GM21360 (cell line): Measurements from ENCODE around the gene CDK17.
"Not testable (repeated sequence)": the region's sequence is repeated elsewhere in the genome, so short reads cannot be mapped to it uniquely, and the experiment has no call there.

Experiments
- ATAC-seq: cut with Tn5 transposase; IDR thresholded peaks from one replicate; pipeline ENCODE4 v1.9.1; 2021; ENCODE audit warnings: mild to moderate bottlenecking, moderate library complexity; ENCODE audit not compliant: unreplicated experiment

The CDK17 gene

DNA sequence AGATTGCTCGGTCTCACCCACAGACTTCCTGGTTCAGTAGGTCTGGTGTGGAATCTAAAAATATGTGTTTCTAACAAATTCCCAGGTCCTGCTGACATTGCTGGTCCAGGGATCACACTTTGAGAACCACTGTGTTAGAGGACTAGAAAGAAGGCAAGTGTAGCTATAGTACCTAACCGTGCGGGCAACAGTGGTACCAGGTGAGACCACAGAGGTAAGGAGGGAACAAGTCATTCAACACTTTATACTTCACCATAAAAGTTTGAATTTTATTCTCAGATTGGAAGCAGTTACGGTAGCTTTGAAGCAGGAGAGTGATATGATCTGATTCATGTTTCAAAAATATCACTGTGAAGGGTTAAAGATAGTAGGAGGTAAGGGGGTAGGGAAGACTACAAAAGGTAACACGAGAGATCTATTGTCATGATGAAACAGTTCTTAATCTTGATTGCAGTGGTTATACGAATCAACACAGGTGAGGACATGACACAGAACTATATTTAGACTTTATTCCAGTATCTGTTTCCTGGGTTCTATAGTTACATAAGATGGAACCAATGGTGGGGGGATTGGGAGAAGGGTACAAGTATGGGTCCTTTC is 73.5 kb downstream of the CDK17 start:
- ATAC-seq, result no peak

- no peak for ATAC-seq
Measured at GRCh38 chr12:96323906-96324305, 76.3 kb downstream of the CDK17 start.

- ATAC-seq, result no peak
Measured at GRCh38 chr12:96322720-96323119, 77.5 kb downstream of the CDK17 start.

- no peak for ATAC-seq
Measured at GRCh38 chr12:96321941-96322340, 78.3 kb downstream of the CDK17 start.

- ATAC-seq, result not testable (repeated sequence)
Measured at GRCh38 chr12:96317801-96318200, 82.4 kb downstream of the CDK17 start.

GRCh38 chr12:96315741-96316481 is 84.3 kb downstream of the CDK17 start:
- ATAC-seq, result not testable (repeated sequence)

DNA sequence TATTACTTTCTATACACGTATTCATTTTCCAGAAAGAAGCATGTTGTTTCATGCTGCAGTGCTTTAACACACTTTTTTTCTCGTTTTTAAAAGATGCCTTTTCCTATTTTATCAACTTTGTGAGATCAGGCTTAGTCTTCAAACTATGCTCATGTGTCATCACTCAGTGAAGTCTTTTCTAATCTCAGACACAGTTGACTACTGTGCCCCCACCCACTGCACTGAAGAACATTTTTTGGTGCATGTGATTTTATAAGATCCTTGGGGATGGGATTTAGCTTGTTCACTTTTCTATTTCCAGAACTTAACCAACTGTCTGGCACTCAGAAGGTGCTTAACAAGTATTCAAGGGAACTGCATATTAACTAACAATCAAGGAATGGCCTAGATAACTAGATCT is 85.5 kb downstream of the CDK17 start:
- no peak for ATAC-seq

DNA sequence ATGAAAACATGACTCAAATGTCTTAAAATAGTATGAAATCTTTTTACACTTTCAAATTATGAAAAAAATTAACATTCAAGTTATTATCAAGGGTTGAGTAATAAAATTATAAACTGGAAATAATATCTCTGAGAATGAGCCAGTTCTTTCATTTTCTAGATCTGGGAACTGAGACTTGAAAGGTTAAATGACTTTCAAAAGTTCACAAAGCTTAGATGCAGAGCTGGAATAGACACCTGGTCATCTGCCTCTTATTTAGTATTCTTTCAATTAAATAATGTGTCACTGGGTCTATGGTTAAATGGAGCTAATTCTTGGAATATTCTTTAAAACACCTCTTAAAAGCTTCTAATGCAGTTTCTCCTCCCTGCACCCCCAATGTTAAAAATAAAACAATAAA is 86.6 kb downstream of the CDK17 start:
- no peak for ATAC-seq

DNA sequence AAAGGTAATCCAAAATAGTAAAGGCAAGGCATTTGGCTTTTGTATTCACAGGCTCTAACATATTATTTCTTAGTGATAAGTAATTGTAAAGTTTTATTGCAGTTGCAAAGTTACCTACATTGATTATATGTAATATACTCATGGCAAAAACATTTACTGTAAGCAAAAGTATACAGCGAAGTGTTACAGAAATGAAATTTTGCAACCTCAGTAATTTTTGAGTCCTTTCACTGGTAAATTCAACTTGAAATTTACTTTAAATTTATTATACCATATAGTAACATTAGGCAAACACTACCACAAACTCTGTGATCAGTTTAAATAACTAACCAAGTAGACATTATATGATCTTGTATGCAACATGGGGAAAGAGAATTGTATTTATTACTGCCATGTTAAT is 89.0 kb downstream of the CDK17 start:
- ATAC-seq, result no peak

DNA sequence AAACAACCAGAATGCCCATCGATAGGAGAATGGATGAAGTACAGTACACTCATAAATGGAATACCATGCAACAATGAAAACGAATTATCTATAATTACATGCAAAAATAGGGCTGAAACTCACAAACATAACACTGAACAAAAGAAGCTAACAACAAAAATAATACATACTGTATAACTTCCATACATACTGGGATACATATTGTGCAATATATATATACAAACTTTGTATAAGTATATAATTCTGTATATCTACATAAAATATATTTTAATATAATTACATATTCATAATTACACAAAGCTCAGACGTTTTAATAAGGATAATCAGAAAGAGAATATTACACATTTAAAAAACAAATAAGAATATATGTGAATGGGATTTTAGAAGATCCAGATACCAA is 90.2 kb downstream of the CDK17 start:
- no peak for ATAC-seq

DNA sequence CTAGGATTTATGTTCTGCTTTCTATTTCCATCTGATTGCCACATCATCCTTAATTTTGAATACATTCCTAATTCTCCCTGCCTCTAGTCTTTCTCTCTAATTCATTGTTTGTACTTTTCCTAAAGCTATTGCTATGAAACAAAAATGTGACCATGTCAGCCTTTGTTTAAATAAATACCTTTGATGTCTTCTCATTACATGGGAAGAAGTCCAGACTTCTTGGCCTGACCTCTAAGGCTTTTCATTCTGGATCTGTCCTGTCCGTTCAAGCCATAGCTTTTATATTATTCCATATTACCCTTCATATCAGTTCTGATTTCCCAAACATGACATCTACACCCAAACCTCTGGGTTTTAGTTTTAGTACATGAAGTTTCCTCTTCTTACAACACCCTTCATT is 91.4 kb downstream of the CDK17 start:
- ATAC-seq, result no peak

GRCh38 chr12:96305665-96306064 is 94.6 kb downstream of the CDK17 start:
- ATAC-seq, result no peak

GRCh38 chr12:96303653-96304052 is 96.6 kb downstream of the CDK17 start:
- ATAC-seq, result no peak

DNA sequence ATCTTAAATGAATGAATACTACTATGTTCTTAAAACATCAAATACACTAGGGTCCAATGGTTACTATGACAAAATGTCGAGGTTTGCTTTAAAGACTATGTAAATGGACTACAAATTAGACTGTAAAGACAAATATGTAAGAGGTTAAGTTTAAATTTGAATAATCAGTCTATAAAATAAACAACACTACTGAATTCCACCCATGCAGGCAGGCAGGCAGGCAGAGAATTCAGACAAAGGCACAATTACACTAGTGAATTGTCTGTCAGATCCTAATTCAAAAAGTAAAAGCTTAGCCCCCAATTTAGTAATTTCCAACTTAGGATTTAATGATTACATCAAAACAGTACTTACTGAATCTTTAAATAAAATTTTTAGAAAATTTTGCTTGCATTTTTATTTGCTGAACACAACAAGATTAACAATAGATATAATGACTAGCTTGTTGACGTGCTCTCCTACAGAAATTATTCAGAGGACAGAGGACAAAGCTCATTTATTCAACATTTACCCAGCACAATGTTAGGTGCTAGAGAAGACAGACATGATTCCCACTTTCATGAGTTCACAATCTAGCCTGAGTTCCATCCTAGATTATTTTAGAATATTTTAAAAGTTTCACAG is 97.4 kb downstream of the CDK17 start:
- ATAC-seq, result no peak

GRCh38 chr12:96301732-96302131 is 98.5 kb downstream of the CDK17 start:
- ATAC-seq, result no peak

- ATAC-seq, result no peak
Measured at GRCh38 chr12:96300064-96300463, 100.2 kb downstream of the CDK17 start.

- ATAC-seq, result no peak
Measured at GRCh38 chr12:96297504-96297903, 102.7 kb downstream of the CDK17 start.

GRCh38 chr12:96295532-96296160 is 104.6 kb downstream of the CDK17 start:
- ATAC-seq, result no peak

DNA sequence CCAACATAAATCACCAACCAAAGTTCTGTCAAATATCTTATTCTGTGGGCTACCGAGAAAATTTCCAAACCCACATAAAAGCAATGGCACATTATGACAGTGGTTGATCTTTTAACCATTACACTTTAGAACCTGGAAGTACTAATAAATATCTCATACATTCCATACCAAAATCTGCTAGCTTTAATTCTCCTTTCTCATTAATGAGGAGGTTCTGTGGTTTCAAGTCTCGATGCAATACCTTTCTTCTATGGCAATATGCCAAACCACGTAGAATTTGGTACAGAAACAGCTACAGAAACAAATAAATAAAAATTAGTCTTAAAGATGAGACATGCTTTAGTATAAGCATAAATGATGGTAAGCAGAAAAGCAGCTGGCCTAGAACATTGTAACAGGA is 105.4 kb downstream of the CDK17 start:
- ATAC-seq, result no peak

GRCh38 chr12:96293093-96293492 is 107.1 kb downstream of the CDK17 start:
- no peak for ATAC-seq

DNA sequence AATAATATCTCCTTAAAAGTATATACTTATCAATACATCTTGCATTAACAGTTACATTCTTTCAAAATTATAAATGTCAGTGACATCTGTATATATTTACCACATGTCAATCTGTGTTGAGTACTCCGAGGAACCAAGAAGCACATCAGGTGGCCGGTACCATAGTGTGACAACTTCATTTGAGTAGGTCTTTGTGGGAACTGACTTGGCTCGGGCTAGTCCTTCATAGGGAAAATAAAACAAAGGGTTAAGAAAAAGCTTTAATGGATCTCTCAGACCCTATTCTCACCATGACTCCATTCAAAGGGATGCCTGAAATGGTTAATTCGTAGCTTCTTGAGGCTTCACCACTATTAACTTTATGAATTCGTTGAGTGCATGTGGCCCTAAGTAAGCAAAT is 111.2 kb downstream of the CDK17 start:
- no peak for ATAC-seq

DNA sequence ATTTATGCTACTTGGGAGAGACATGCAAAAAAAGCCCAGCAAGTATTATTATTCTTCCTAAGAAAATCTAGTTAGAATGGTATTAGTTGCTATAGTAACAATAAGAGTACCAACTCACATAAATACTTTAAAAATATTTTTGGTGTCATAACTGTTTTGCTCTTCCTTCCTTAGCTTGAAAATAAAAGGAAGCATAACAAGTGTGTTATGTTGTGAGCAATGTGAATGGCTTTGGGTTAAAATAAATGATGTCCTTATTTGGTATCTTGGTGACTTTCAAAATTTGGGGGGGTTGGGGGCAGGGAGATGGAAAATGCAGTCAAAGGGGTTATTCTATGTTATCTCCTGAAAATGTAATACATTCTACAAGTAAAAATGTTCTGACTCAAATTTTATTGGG is 115.1 kb downstream of the CDK17 start:
- ATAC-seq, result no peak
